WTC11 (cell line): ENCODE measurements around the gene NRXN3. TPM values are rescaled to one million over a fixed set of nuclear protein-coding genes. Genes with fewer than 3 reads are reported as not detected.

ENCODE experiments used
- ATAC-seq: fragments of 200-7000 bp; cut with Tn5 transposase; 2 replicates; pipeline ENCODE4 v1.10.0; 2021; ENCODE audit warnings: mild to moderate bottlenecking, moderate library complexity
- CTCF ChIA-PET: fragments of 300-600 bp; sonication (Branson Sonifier 250); formaldehyde crosslinking; loops from one replicate; lab custom pipeline; 2021; ENCODE audit warnings: antibody characterized with exemption; lab: Charles Lee
- POLR2A ChIA-PET: fragments of 350-600 bp; sonication (Branson Sonifier 250); formaldehyde crosslinking; loops from one replicate; lab custom pipeline; 2021; ENCODE audit warnings: antibody characterized with exemption; lab: Charles Lee
- DNase-seq: peaks from one replicate; pipeline ENCODE4 v3.0.0; 2021; ENCODE audit warnings: low spot score
- H3K27ac Mint-ChIP-seq: 2 replicates; pipeline ENCODE4 v1.8.0; 2021; ENCODE audit warnings: mixed read lengths
- H3K27me3 Mint-ChIP-seq: 2 replicates; pipeline ENCODE4 v1.8.0; 2021; ENCODE audit warnings: low read depth, mild to moderate bottlenecking, moderate library complexity, mixed read lengths
- H3K36me3 Mint-ChIP-seq: 2 replicates; pipeline ENCODE4 v1.8.0; 2021; ENCODE audit warnings: mixed read lengths
- H3K4me1 Mint-ChIP-seq: 2 replicates; pipeline ENCODE4 v1.8.0; 2022; ENCODE audit warnings: mixed read lengths
- H3K4me3 Mint-ChIP-seq: 2 replicates; pipeline ENCODE4 v1.8.0; 2021; ENCODE audit warnings: mild to moderate bottlenecking, moderate library complexity, mixed read lengths
- H3K9me3 Mint-ChIP-seq: 2 replicates; pipeline ENCODE4 v1.8.0; 2021; ENCODE audit warnings: mixed read lengths
- AR ChIP-seq: fragments of 250-450 bp; sonication (Bioruptor Pico); IDR thresholded peaks from 2 replicates; pipeline ENCODE4 v1.9.0; 2021; ENCODE audit warnings: mild to moderate bottlenecking
- ATF6 ChIP-seq: sonication (generic); formaldehyde crosslinking; IDR thresholded peaks from 2 replicates; pipeline ENCODE4 v1.8.1; 2023; ENCODE audit warnings: mild to moderate bottlenecking, missing genetic modification reagents
- CREM ChIP-seq: sonication (generic); formaldehyde crosslinking; IDR thresholded peaks from 2 replicates; pipeline ENCODE4 v1.8.1; 2022; ENCODE audit warnings: mild to moderate bottlenecking, missing genetic modification reagents, moderate library complexity
- CTCF ChIP-seq: fragments of 200-600 bp; IDR thresholded peaks from 2 replicates; pipeline ENCODE4 v1.8.0; 2022; ENCODE audit warnings: antibody characterized with exemption
- ESRRA ChIP-seq: sonication (generic); formaldehyde crosslinking; IDR thresholded peaks from 2 replicates; pipeline ENCODE4 v1.8.1; 2022; ENCODE audit warnings: mild to moderate bottlenecking, missing genetic modification reagents, borderline replicate concordance
- FOXK1 ChIP-seq: sonication (generic); formaldehyde crosslinking; IDR thresholded peaks from 2 replicates; pipeline ENCODE4 v1.8.0; 2022; ENCODE audit warnings: mild to moderate bottlenecking, moderate library complexity, missing genetic modification reagents
- MLX ChIP-seq: sonication (generic); formaldehyde crosslinking; IDR thresholded peaks from 2 replicates; pipeline ENCODE4 v1.8.1; 2023; ENCODE audit warnings: mild to moderate bottlenecking, missing genetic modification reagents, moderate library complexity
- MXD4 ChIP-seq: fragments of 250-450 bp; sonication (Bioruptor Pico); IDR thresholded peaks from 2 replicates; pipeline ENCODE4 v1.8.0; 2021; ENCODE audit warnings: mild to moderate bottlenecking, moderate library complexity, borderline replicate concordance
- NFATC4 ChIP-seq: fragments of 250-450 bp; sonication (Bioruptor Pico); IDR thresholded peaks from 2 replicates; pipeline ENCODE4 v1.9.0; 2021; ENCODE audit warnings: mild to moderate bottlenecking
- NFE2L1 ChIP-seq: sonication (generic); formaldehyde crosslinking; IDR thresholded peaks from 2 replicates; pipeline ENCODE4 v1.8.1; 2023; ENCODE audit warnings: missing genetic modification reagents
- PRRX2 ChIP-seq: fragments of 250-450 bp; sonication (Bioruptor Pico); IDR thresholded peaks from 2 replicates; pipeline ENCODE4 v1.8.0; 2021; ENCODE audit warnings: mild to moderate bottlenecking
- RORB ChIP-seq: fragments of 250-450 bp; sonication (Bioruptor Pico); IDR thresholded peaks from 2 replicates; pipeline ENCODE4 v1.9.0; 2021; ENCODE audit warnings: mild to moderate bottlenecking
- STAT6 ChIP-seq: sonication (generic); formaldehyde crosslinking; conservative IDR thresholded peaks from 2 replicates; pipeline ENCODE4 v1.8.1; 2023; ENCODE audit warnings: mild to moderate bottlenecking, low read depth, missing genetic modification reagents, moderate library complexity
- TCF7 ChIP-seq: sonication (generic); formaldehyde crosslinking; IDR thresholded peaks from 2 replicates; pipeline ENCODE4 v1.8.0; 2022; ENCODE audit warnings: mild to moderate bottlenecking, low read depth, missing genetic modification reagents, moderate library complexity
- TEAD1 ChIP-seq: sonication (generic); formaldehyde crosslinking; IDR thresholded peaks from 2 replicates; pipeline ENCODE4 v1.8.0; 2022; ENCODE audit warnings: mild to moderate bottlenecking, missing genetic modification reagents
- ZBTB43 ChIP-seq: sonication (generic); formaldehyde crosslinking; IDR thresholded peaks from 2 replicates; pipeline ENCODE4 v1.8.1; 2023; ENCODE audit warnings: mild to moderate bottlenecking, missing genetic modification reagents
- ZNF263 ChIP-seq: sonication (generic); formaldehyde crosslinking; IDR thresholded peaks from 2 replicates; pipeline ENCODE4 v1.8.1; 2022; ENCODE audit warnings: low read depth, mild to moderate bottlenecking, moderate library complexity, missing genetic modification reagents
- ZNF317 ChIP-seq: sonication (generic); formaldehyde crosslinking; IDR thresholded peaks from 2 replicates; pipeline ENCODE4 v1.8.1; 2023; ENCODE audit warnings: low read depth, mild to moderate bottlenecking, moderate library complexity, missing genetic modification reagents, borderline replicate concordance
- ZNF396 ChIP-seq: fragments of 250-450 bp; sonication (Bioruptor Pico); IDR thresholded peaks from 2 replicates; pipeline ENCODE4 v1.8.0; 2021; ENCODE audit warnings: mild to moderate bottlenecking, moderate library complexity, borderline replicate concordance
- ZNF532 ChIP-seq: fragments of 250-450 bp; sonication (Bioruptor Pico); IDR thresholded peaks from 2 replicates; pipeline ENCODE4 v1.9.0; 2021; ENCODE audit warnings: mild to moderate bottlenecking, borderline replicate concordance
- total RNA-seq: library from RNA; stranded (reverse); gene quantifications from 3 replicates; pipeline ENCODE4 v1.2.3, GENCODE V29; 2021

Gene NRXN3
- total RNA-seq, 1 experiment from 2014 or later = 3.0 TPM

GRCh38 chr14:79443602-79444001, 1273.4 kb downstream of the NRXN3 start (continued):
- no peak for TF ChIP-seq ZNF532 (CRISPR knock-in tag)
- TF ChIP-seq ZNF317 (CRISPR knock-in tag) = no peak
- no peak for TF ChIP-seq MXD4 (CRISPR knock-in tag)
- TF ChIP-seq MLX = no peak
- TF ChIP-seq TCF7 (CRISPR knock-in tag) = no peak
- no peak for TF ChIP-seq ESRRA (CRISPR knock-in tag)
- TF ChIP-seq ZNF396 (CRISPR knock-in tag) = no peak
- TF ChIP-seq CREM (CRISPR knock-in tag) = no peak
- no peak for TF ChIP-seq AR (CRISPR knock-in tag)
- TF ChIP-seq RORB (CRISPR knock-in tag) = no peak
- no peak for TF ChIP-seq NFE2L1 (CRISPR knock-in tag)

- Mint-ChIP-seq H3K36me3 (peaks cover 6% of the 10 kb centered on the region), H3K4me3 (no peak overlapping the region), H3K27me3 (no peaks in the 10 kb centered on the region; the same call in 1 of the 2 replicates), H3K4me1 (no peaks in the 10 kb centered on the region), H3K27ac (no peak overlapping the region), H3K9me3 (peaks cover 21% of the 10 kb centered on the region)
- ChIA-PET CTCF (no interaction called here), POLR2A (no interaction called here)
- no peak for DNase-seq
- no peak for ATAC-seq
- no peak for TF ChIP-seq FOXK1 (CRISPR knock-in tag)
- no peak for TF ChIP-seq PRRX2 (CRISPR knock-in tag)
- no peak for TF ChIP-seq ZBTB43
- TF ChIP-seq ZNF263 (CRISPR knock-in tag) = no peak
- TF ChIP-seq STAT6 (CRISPR knock-in tag) = no peak
- TF ChIP-seq ATF6 (CRISPR knock-in tag) = no peak
- no peak for TF ChIP-seq TCF7 (CRISPR knock-in tag)
- TF ChIP-seq TEAD1 (CRISPR knock-in tag) = no peak
- TF ChIP-seq CTCF = no peak
- no peak for TF ChIP-seq NFATC4 (CRISPR knock-in tag)
- TF ChIP-seq ESRRA (CRISPR knock-in tag) = no peak
These were observed 1278.8 kb downstream of the NRXN3 start for GRCh38 chr14:79448960-79449359.
